GM12864 (cell line): ENCODE measurements around the gene PIEZO2.

Experiments
- DNase-seq: peaks from one replicate; pipeline ENCODE4 v3.0.0-alpha.2; 2011; ENCODE audit warnings: low read depth
- H3K4me3 ChIP-seq: 2 replicates; pipeline ENCODE4 v1.5.1; 2011; ENCODE audit warnings: mild to moderate bottlenecking, low read depth, low read length, control low read depth
- TF ChIP-seq, protein P1 (sequence below): IDR thresholded peaks from 2 replicates; pipeline ENCODE4 v1.5.1; 2011; ENCODE audit warnings: low read depth, mild to moderate bottlenecking, moderate library complexity, low read length, control low read depth, inconsistent platforms; ENCODE audit errors: missing control alignments

The PIEZO2 gene

DNA sequence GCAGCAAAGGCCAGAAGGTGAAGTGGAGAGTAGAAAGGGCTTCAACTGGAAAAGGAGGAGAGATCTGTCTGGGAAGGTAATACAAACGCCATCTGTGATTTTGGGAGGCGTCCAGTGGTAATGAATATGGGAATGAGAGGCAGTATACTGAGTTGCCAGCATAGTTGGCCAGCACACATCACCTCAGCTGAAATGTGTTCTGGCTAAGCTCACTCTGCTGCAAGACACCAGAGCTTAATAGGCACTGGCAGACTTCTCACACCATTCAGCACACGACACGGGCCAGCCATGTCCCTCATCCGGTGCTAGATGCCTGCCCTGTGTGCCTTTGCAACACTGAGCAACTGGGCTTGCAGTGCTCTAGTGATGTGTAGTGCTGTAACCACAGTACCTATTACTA, 277.1 kb downstream of the PIEZO2 start:
- TF ChIP-seq, protein P1, sequence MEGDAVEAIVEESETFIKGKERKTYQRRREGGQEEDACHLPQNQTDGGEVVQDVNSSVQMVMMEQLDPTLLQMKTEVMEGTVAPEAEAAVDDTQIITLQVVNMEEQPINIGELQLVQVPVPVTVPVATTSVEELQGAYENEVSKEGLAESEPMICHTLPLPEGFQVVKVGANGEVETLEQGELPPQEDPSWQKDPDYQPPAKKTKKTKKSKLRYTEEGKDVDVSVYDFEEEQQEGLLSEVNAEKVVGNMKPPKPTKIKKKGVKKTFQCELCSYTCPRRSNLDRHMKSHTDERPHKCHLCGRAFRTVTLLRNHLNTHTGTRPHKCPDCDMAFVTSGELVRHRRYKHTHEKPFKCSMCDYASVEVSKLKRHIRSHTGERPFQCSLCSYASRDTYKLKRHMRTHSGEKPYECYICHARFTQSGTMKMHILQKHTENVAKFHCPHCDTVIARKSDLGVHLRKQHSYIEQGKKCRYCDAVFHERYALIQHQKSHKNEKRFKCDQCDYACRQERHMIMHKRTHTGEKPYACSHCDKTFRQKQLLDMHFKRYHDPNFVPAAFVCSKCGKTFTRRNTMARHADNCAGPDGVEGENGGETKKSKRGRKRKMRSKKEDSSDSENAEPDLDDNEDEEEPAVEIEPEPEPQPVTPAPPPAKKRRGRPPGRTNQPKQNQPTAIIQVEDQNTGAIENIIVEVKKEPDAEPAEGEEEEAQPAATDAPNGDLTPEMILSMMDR, result no peak
- DNase-seq, result no peak
- no peak overlapping the region for H3K4me3 ChIP-seq

DNA sequence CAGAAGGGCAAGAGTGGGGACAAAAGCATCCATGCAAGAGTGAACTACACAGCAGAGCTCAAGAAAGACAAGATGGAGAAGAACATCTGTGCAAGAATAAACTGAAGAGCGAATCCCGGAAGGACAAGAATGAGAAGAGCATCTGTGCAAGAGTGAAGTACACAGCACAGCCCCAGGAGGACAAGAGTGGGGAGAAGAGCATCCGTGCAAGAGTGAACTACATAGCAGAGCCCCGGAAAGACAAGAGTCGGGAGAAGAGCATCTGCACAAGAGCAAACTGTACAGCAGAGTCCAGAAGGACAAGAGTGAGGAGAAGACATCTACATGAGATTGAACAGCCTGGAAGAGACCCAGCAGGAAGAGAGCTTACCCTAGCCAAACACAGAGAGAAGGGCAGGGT, 284.6 kb downstream of the PIEZO2 start:
- no peak overlapping the region for H3K4me3 ChIP-seq
- DNase-seq, result no peak
- TF ChIP-seq, protein P1, result no peak

DNA sequence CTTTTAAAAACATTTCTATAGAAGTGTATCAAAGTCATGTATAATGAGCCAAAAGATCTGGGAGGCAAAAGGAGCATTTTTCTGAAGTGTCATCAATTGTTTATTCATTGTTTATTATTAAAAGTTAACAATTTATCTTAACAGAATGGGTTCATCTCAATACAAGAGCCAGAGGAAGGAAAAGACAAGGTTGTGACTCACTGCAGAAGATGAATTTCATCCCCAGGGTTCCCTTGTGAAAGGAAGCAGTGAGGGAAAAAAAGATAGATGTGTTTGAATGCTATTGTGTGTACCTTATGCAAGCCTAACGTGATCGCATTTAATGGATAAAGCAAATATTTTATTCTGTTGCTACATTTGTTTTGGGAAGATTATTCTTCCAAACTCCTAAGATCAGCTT, 286.3 kb downstream of the PIEZO2 start:
- no peak overlapping the region for H3K4me3 ChIP-seq
- TF ChIP-seq, protein P1, result no peak
- no peak for DNase-seq

GRCh38 chr18:10860928-10861327, 288.4 kb downstream of the PIEZO2 start:
- TF ChIP-seq, protein P1, result no peak
- H3K4me3 ChIP-seq, result no peak overlapping the region
- no peak for DNase-seq

DNA sequence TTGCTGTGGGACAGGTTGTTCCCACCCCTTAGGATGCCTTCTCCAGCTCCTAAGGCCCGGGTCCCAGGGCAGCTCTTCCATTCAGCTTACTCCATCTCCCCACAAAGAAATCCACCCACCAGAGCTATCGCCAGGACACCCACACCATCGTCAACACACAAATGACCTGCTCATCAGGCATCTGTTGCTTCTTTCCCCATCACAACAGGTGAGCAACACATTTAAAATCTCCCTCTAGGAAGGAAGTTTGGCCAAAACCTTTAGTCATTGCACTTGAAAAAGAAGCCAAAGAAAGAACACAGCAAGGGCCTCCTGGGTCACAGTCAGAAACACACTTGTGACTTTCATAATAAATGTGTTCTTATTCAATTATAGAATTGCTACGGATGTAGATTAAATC, 289.0 kb downstream of the PIEZO2 start:
- DNase-seq, result no peak
- TF ChIP-seq, protein P1, result no peak
- H3K4me3 ChIP-seq, result no peak overlapping the region

DNA sequence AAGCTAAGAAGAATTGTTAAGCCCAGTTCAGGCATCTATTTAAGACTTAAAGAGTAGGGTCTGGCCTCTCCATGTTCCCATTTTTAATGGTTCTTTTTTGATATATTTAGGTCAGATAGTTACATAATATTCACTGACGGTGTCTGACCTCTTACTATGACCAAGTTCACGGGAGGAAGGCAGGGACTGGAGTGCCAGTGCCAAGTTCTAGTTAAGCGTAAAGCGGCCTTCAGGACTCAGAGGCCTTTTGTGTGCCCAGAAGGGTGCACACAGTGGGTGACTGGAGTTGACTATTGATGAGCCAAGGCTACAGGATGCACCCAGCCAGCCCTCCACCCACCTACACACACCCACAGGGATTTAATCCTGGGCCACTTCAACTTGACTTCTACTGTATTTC, 290.9 kb downstream of the PIEZO2 start:
- DNase-seq, result no peak
- TF ChIP-seq, protein P1, result no peak

DNA sequence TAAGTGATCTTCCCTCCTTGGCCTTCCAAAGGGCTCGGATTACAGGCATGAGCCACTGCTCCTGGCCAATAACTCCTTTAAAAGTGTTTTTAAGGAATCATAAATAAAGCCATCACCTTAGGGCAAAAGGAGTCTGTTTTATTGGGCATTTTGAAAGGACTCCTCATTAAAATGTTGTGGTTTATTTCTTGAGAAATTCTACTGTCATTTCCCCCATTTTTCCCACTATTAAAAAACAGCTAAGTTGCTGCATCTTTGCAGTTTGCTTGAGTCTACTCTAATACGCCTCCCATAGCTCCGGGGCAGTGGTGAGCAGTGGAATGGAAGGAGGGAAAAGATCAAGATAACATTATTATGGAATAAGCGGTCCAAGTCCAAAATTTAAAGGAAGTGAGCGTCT, 293.2 kb downstream of the PIEZO2 start:
- TF ChIP-seq, protein P1, result no peak
- no peak overlapping the region for H3K4me3 ChIP-seq
- no peak for DNase-seq

More for the DNA sequence above, 290.9 kb downstream of the PIEZO2 start:
- H3K4me3 ChIP-seq, result no peak overlapping the region
